Head of caudate nucleus (tissue), 42 donors: ENCODE data around the gene STPG3.

Experiments
- DNase-seq, 42 donors: peaks; one replicate each; pipeline versions ENCODE4 v3.0.0 to v3.0.0-alpha.2; 2020 to 2021; ENCODE audit warnings: mixed read lengths in 7 of 42
- intact Hi-C: fragments of 100-400 bp; cut with DNase I; formaldehyde crosslinking; loops from one replicate; pipeline ENCODE4 v1.15.0; 2022

The STPG3 gene

GRCh38 chr9:137221095-137221505, 30.0 kb upstream of the STPG3 start:
- DNase-seq, result no peak
- intact Hi-C loops, result no loop called here

DNA sequence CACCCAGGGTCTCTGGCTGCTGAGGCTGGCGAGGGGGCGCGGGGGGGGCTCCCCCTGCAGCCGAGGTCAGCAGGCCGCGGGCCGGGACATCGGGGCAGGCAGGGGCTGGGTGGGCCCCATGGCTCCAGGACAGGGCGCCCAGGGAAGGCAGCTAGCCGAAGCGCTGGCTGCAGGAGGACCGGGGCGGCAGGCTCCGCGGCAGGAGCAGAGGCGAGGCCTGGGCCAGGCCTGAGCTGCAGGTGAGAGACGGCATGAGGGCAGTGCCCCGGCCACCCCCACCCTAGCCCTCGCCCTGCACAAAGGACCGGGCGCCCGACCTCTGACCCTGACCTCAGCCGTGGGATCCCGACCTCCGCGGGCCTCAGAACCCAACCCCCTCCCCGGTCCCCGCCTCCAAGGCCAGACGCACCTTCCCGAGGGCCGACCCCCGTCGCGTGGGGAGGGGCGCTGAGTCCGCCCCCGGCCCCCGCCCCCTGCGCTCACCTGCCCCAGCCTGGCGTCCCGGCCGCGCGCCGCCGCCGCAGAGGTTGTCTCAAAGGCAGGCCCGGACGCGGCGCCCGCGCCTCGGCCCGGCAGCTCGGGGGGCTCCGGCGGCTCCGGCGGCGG, 29.5 kb upstream of the STPG3 start:
- DNase-seq, result peak in 1 of 42 donors; percentile 20
- intact Hi-C loops, result no loop called here

- DNase-seq, result peak in 16 of 42 donors; percentile 22 to 63 (median 42)
- intact Hi-C loops, result no loop called here
These were observed 28.7 kb upstream of the STPG3 start, which contains the start of gene RNF208 for GRCh38 chr9:137222190-137223077. Gene RNF208 (minus strand): TSS chr9:137222240. CDS start chr9:137221212, 1,028 bp downstream.

GRCh38 chr9:137223078-137223970, 27.8 kb upstream of the STPG3 start:
- DNase-seq, result peak; percentile 93 to 98 (median 97)
- intact Hi-C loops, result no loop called here

- intact Hi-C loops, result loop anchor here (5.0 kb wide), 2 partner anchors 38 to 108 kb away; partner anchors contain the start of genes ANAPC2 and SSNA1
These were observed 26.0 kb upstream of the STPG3 start, which contains the start of gene CYSRT1 for GRCh38 chr9:137224830-137225694. Gene CYSRT1 (plus strand): TSS chr9:137225174. CDS start chr9:137225622, 448 bp downstream.

GRCh38 chr9:137225699-137226331, 25.3 kb upstream of the STPG3 start:
- DNase-seq, result no peak
- intact Hi-C loops, result loop anchor here (5.0 kb wide), 2 partner anchors 39 to 109 kb away; partner anchors contain the start of genes ANAPC2 and SSNA1

More at GRCh38 chr9:137224830-137225694, 26.0 kb upstream of the STPG3 start, which contains the start of gene CYSRT1:
- no peak for DNase-seq

- DNase-seq, result no peak
- intact Hi-C loops, result loop anchor here (5.0 kb wide), 2 partner anchors 39 to 109 kb away; partner anchors contain the start of genes ANAPC2 and SSNA1
These were observed 24.6 kb upstream of the STPG3 start for GRCh38 chr9:137226338-137227053.

DNA sequence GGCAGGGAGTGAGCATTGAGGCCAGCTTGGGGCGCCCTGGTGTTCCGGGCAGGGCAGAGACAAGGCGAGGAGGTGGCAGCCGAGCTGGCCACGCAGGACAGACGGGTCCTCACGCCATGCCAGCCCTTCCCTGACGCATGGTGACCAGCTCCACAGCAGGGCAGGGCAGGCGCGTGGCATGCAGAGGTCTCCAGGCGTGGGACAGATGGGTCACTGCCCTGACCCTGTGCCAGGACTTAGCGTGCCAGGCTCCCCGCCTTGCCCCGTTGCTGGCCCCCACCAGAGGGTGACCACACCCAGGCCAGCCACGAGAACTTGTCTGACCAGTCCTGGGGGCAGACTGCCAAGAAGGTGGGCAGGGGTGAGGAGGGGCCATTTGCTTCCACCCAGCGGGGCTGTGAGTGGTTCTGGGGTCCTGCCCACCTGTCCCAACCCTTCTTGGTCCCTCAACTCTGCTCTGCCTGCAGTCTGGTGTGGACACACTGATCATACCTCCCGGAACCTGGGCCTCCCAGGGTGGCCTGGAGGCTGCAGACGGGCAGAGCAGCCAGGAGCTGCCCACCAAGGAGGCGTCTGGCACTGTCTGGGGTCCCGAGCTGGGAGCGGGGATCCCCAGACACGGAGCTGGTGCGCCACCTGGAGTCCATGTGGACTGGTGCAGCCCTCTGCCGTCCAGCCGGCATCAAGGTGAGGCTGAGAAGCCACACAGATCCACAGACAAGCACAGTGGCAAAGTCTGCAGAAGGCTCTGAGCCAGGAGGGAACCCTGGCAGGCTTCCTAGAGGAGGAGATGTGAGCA, 23.8 kb upstream of the STPG3 start, which contains the start of gene RNF224:
Gene RNF224 (plus strand): TSS at position 449 of the 799 bp plus-strand sequence. CDS start 834 bp downstream, outside the sequence.
- intact Hi-C loops, result loop anchor here (5.0 kb wide), 2 partner anchors 40 to 110 kb away; partner anchors contain the start of genes ANAPC2 and SSNA1
- peak; percentile 60 to 91 (median 80) for DNase-seq

DNA sequence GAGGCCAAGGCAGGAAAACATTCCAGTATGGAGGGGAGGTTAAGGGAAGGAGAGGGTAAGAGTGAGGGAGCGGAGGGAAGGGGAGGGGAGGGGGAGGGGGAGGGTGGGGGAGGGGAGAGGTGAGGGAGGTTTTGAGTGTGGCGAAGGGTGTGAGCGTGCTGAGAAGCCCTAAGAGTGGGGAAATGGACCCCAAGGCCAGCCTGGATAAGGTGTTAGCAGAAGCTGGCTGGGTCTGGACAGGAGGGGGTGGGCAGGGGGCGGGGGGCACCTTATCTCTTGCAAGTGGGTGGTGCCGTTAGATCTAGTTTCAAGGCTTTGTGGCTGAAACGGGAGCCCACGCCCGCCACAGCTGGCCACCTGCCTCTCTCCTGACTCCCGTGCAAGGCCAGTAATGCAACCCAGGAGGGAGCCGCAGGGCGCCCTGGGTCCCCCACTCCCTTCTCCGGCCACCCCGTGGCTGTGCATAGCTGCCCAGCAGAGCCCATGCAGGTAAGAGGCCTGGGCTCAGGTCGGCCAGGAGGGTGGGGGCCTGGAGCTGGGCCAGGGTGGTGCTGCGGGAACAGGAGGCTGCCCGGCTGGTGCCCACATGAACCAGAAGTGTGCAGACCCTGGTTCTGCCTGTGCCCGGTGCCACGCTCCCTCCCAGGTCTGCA, 23.1 kb upstream of the STPG3 start:
- intact Hi-C loops, result loop anchor here (5.0 kb wide), 2 partner anchors 41 to 111 kb away; partner anchors contain the start of genes ANAPC2 and SSNA1
- DNase-seq, result no peak

GRCh38 chr9:137228506-137228967, 22.5 kb upstream of the STPG3 start:
- intact Hi-C loops, result loop anchor here (5.0 kb wide), 2 partner anchors 41 to 111 kb away; partner anchors contain the start of genes ANAPC2 and SSNA1
- no peak for DNase-seq

GRCh38 chr9:137228968-137229896, 21.9 kb upstream of the STPG3 start:
- DNase-seq, result no peak
- intact Hi-C loops, result loop anchor here (5.0 kb wide), 2 partner anchors 42 to 112 kb away; partner anchors contain the start of genes ANAPC2 and SSNA1

DNA sequence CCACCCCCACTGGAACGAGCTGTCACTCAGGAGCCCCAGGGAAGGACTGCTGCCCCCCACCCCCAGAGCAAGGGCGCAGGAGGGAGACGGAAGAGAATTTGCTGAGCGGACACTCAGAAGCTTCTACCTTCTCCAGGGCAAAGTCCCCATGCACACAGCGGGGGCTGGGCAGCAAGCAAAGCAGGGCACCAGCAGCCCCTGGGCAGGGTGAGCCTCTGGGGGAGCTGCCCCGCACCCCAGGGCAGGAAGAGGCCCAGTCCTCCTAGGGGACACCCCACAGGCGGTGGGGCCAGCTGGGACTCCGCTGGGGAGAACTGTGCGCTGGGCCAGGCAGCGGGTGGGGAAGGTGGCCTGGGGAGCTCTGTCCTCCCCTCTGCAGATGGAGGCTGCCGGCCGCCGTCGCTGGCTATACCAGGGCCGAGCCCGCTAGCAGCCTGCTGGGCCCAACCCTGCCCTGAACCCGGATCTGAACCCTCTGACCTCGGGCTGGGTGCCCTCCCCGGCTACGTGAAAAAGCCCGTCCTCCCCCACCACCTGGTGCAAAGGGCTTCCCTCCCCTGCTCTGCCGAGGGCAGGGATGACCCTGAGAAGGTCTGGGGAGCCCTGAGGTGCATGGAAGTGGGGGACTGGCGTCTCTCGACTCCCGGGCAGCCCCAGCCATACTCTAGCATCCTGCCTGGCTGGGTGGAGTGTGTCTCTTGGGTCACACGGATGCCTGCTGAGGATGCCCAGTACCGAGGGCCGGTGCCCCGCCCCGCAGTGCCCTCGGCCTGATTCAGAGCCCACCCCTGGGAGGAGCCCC, 21.0 kb upstream of the STPG3 start:
- DNase-seq, result no peak
- intact Hi-C loops, result loop anchor here (5.0 kb wide), 2 partner anchors 43 to 113 kb away; partner anchors contain the start of genes ANAPC2 and SSNA1
